SH-SY5Y (cell line): ENCODE results near the gene NCKAP5.

Experiments
- GATA2 ChIP-seq: IDR thresholded peaks from 2 replicates; pipeline ENCODE4 v1.6.1; 2011; ENCODE audit warnings: mild to moderate bottlenecking, low read depth, low read length
- GATA3 ChIP-seq: IDR thresholded peaks from 2 replicates; pipeline ENCODE4 v1.6.1; 2011; ENCODE audit warnings: low read depth, mild to moderate bottlenecking, low read length, moderate library complexity

GRCh38 chr2:132632000-132632649 is 936.1 kb downstream of the NCKAP5 start:
- TF ChIP-seq GATA2 (no peak), GATA3 (no peak)
